DMS153 treated with DMSO at 0.1 percent for 48 hours (cell line): ENCODE data around the gene PPP4R1.

Experiments used
- DNase-seq: peaks from one replicate; lab custom pipeline; 2025; ENCODE audit not compliant: unreplicated experiment; lab: John Stamatoyannopoulos, UW

Gene PPP4R1

GRCh38 chr18:9549405-9549804, 65.0 kb downstream of the PPP4R1 start:
- DNase-seq: no peak

- DNase-seq: no peak
Measured at GRCh38 chr18:9547782-9548181, 66.6 kb downstream of the PPP4R1 start.

GRCh38 chr18:9546468-9546867, 67.9 kb downstream of the PPP4R1 start:
- no peak for DNase-seq

- DNase-seq: no peak
Measured at GRCh38 chr18:9545029-9545428, 69.3 kb downstream of the PPP4R1 start.

GRCh38 chr18:9542924-9543323, 71.4 kb downstream of the PPP4R1 start:
- DNase-seq: no peak

GRCh38 chr18:9539938-9540337, 74.4 kb downstream of the PPP4R1 start:
- no peak for DNase-seq

GRCh38 chr18:9539283-9539682, 75.1 kb downstream of the PPP4R1 start:
- DNase-seq: no peak

GRCh38 chr18:9537677-9538076, 76.7 kb downstream of the PPP4R1 start:
- no peak for DNase-seq

- DNase-seq: no peak
Measured at GRCh38 chr18:9536354-9537152, 77.8 kb downstream of the PPP4R1 start.

- DNase-seq: no peak
Measured at GRCh38 chr18:9535430-9535991, 78.8 kb downstream of the PPP4R1 start.

GRCh38 chr18:9534844-9535243, 79.5 kb downstream of the PPP4R1 start:
- no peak for DNase-seq

GRCh38 chr18:9531791-9532410, 82.5 kb downstream of the PPP4R1 start:
- DNase-seq: no peak

GRCh38 chr18:9530226-9531009, 83.9 kb downstream of the PPP4R1 start:
- no peak for DNase-seq

- DNase-seq: no peak
Measured at GRCh38 chr18:9526458-9526857, 87.9 kb downstream of the PPP4R1 start.

GRCh38 chr18:9522952-9523351, 91.4 kb downstream of the PPP4R1 start:
- DNase-seq: no peak

GRCh38 chr18:9521770-9522169, 92.6 kb downstream of the PPP4R1 start:
- DNase-seq: no peak

GRCh38 chr18:9520666-9521065, 93.7 kb downstream of the PPP4R1 start:
- DNase-seq: no peak

- no peak for DNase-seq
Measured at GRCh38 chr18:9519399-9519798, 95.0 kb downstream of the PPP4R1 start.

GRCh38 chr18:9517869-9518268, 96.5 kb downstream of the PPP4R1 start:
- DNase-seq: no peak

- DNase-seq: no peak
Measured at GRCh38 chr18:9516437-9517064, 97.8 kb downstream of the PPP4R1 start.

GRCh38 chr18:9513971-9514512, 100.3 kb downstream of the PPP4R1 start:
- no peak for DNase-seq
